Amniotic stem cell (primary cell): ENCODE measurements around the gene GYPE.
"Not testable (repeated sequence)": the region's sequence is repeated elsewhere in the genome, so short reads cannot be mapped to it uniquely, and the experiment has no call there.

Experiments
- DNase-seq: peaks from one replicate; lab custom pipeline; 2025; lab: John Stamatoyannopoulos, UW

The GYPE gene

DNA sequence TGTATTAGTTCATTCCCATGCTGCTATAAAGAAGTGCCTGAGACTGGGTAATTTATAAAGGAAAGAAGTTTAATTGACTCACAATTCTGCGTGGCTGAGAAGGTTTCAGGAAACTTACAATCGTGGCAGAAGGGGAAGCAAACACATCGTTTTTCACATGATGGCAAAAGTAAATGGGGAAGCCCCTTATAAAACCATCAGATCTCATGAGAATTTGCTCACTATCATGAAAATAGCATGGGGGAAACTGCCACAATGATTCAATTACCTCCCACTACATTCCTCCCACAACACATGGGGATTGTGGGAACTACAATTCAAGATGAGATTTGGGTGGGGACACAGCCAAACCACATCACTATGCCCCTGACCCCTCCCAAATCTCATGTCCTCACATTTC is 35.4 kb downstream of the GYPE start:
- not testable (repeated sequence) for DNase-seq

DNA sequence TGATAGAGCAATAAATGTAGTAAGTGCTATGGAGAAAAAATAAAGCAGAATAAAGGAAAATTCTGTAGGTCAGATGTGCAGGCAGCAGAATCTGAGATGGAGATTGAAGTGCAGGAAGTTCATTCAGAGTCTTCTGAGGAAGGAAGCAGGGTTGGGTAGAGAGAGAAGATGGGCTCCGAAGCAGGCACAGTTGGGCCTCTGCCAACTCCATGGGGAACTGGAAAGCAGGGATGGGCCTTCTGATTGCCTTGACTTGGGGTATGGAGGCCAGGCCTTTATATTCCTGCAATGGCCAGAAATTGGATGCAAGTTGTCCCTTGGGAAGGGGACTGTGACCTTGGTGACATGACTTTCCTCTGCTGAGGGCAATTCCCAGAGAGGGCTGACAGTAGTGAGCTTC is 42.6 kb downstream of the GYPE start:
- DNase-seq, result not testable (repeated sequence)

DNA sequence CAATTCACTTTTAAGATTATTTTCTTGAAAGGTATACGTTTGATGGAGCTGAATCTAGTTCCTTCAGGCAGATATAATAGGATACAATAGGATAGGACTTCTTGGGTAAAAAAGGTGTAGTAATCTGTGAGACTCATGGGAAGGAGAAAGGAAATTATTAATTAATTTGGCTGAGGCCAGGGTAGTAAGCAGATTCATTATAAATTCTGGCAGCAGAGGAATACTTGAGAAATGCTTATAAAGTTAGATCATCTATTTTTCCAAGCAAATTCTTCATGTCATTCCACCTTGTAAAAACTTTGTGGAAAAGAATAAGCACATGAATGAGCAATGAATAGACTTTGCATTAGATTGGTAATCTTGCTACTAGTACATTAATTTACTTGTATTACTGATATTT is 46.9 kb downstream of the GYPE start:
- DNase-seq, result no peak

DNA sequence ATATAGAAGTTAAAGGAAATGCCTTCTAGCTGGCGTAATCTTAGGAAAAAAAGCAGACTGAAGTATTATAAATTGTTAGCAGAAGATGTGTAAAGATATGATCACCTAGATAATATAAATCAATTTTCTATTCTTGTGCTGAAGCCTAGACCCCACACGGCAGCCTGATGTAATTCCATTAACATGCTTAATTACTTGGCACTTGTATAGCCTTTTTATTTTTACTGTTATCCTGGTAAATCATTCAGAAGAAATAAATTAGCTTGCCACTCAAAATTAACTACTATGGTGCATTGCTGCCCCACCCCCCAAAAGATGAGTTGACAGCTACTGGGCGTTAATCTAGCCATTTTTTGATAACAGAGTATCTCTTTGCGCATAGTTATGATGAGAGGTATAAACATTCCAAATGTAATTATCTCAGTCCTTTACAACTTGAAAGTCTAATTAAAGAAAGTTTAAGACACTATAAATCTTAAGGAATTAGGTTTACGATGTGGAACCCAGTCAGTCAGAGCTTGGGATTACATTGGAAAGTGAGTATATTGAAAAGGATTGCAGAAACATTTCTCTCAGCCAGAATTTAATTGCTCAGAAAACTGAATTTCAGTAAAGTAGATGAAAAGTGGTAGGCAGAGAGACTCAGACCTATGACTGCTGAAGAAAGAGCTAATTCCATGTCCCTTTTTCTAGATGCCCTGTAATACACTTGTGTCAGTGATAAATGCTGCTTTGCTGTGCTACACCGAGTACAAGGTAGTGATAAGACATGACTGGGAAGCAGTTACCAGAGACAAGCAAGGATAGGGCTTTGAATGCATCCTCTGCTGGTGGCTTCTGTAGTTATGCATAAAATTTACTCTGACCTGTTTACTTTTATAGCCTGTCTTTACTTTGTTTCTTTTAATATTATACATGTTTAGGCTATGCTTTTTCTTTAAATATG is 47.7 kb downstream of the GYPE start:
- not testable (repeated sequence) for DNase-seq

DNA sequence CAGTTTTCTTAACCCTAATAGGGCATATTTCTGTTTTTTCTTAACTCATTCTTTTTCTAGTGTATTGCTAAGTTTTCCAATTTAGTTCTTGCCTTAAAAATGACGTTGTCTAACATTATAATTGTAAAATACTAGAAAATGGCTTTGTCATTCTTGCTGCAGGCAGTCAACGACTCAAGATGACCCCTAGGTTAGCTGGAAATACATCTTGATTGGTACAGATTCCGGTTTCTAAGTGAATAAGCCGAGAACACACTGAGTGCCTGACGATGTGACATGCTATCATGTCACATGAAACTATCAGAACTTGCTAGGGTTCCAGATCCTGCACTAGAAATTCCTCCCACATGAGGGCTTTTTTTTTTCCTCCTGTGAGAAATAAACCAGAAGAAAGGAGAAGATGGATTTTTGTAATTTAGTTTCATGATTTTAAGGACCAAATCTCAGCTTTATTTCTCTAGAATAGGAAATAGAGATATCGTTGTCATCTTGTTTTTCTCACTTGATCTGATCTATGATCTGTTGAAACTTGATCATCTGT is 49.3 kb downstream of the GYPE start:
- DNase-seq, result not testable (repeated sequence)

DNA sequence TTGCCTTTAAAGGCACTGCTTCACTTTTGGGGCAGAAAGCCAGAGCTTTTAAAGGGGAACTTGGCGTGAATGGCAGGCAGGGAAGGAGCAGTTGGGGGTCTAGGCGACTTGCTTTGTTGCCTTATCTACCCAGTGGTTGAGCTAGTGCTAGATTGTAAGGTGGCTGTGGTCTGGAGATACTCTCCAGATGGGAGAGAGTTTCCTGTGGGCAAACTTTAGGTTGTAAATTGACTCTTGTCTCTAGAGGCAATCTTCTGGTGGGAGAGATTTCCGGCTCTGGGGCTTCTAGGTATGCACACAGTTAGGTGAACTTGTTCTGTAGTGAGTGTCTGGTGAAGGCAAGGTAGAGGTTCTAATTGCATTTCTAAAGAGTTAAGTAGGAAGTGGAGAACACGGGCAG is 50.7 kb downstream of the GYPE start:
- DNase-seq, result not testable (repeated sequence)

DNA sequence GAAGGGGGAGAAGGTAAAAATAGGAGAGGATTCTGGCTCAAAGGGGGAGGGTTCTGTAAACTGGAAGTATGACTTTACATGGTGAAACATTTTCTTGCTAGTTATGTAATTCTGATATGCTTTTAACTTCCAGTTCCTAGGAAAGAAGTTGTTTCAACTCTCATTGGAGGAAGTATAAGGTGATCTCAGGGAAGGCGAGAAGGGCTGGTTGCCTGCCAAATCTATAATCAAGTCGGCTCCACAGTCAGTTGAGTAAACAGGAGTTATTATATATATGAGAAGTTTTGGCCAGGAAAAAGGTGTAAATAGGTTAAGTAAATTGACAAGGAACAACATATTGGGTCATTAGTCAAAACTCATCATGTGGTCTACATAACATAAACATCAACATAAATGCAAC is 56.1 kb downstream of the GYPE start:
- DNase-seq, result not testable (repeated sequence)

DNA sequence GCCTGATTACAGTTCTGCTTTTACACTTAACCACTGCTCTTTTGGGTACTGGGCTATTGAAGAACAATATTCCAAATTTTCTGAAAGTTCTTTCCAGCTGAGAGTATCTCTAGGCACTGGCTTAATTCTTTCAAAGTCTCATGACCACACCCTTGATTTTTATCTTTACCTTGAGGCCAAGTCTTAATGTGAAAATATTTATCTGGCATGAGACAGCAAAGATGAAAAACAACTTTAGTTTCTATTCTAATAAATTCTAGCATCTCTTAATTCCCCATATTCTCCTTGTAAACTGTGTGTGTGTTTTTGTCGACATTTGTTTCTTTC is 61.9 kb downstream of the GYPE start:
- not testable (repeated sequence) for DNase-seq

DNA sequence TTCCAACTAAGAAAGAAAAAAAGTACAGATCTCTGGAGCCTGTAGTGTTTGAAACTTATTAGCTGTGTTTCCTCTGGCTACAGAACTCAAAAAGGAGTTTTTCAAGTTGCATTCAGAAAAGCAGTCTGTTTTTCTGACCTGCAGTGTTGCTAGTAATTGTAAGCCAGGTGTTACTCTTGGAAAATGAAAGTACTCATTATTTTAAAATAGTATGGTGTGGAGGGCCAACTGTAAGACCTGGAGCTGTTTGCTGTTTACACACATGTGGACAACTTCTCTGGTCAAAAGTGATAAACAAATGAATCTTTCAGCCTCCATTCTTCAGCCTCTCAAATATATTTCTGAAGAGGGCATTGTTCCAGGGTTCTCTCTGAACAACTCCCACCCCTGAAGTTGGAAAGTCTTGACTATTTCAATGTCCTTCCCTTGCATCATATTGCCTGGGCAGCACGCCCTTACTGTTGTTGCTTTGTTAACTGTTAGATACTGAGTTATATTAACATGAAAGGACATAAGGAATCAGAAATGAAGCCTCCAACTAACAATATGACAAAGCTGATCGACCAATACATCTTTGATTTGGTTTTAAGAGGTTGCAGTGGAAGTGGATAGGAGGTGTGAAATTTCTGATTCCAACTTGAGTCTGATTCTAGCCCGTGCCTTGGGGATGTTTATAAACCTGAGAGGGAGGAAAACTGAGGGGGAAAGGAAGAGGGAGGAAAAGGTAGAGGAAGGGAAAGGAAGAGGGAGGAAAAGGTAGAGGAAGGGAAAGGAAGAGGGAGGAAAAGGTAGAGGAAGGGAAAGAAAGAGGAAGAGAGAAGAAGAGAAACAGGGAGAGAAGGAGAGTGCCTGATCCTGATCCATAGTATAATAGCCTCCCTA is 62.5 kb downstream of the GYPE start:
- DNase-seq, result not testable (repeated sequence)

DNA sequence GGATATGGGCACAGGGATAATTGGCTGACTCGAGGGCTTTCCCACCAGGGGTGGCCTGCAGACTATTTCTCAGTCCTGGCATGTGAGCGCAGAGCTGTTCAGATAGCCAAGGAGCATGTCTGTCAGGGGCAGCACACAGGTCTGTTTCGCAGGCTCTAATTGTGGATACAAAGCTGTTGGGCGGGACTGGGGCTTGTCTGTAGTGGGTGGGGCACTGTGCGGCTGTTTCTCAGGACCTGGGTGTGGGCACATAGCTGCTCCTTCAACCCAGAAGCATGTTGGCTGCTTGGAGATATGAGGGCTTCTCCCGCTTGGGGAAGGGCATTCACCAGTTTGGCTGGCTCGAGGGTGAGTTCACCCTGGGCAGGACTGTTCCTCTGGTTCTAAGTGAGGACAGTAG is 65.9 kb downstream of the GYPE start:
- not testable (repeated sequence) for DNase-seq

DNA sequence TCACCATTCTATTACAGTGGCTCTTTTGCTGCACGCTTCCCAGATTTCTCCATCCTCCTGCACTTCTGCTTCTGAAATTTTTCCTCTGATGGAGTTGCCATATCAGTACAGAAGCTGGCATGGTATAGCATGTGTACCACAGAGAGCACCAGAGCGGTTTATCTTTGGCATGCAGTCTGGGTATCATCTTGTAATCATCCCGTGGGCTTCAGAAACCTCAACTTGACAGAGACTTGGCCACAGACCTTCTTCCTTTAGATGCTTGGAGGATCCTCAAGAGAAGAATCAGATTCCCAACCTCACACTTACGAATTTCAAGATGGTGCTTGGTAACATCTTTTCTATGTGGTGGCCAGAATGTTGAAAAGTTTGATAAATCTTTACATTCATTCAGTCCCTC is 71.2 kb downstream of the GYPE start:
- DNase-seq, result not testable (repeated sequence)

DNA sequence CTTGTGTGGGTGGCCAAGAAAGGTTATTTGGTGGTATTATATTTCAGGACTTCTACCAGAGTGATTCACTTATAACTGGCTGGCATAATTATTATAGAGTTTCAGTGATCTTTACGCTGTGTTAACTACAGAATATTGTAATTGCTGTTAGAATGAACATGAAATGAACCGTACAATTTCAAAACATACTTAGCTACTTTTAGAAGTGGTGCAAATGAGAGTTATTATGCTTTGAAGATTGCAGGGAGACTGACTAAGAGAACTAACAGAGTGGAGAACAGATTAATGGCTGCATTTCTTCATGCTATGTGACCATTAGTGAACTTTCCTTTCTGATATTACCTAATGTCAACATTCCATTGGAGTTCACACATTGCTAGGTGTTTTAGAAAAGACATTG is 71.7 kb downstream of the GYPE start:
- not testable (repeated sequence) for DNase-seq

DNA sequence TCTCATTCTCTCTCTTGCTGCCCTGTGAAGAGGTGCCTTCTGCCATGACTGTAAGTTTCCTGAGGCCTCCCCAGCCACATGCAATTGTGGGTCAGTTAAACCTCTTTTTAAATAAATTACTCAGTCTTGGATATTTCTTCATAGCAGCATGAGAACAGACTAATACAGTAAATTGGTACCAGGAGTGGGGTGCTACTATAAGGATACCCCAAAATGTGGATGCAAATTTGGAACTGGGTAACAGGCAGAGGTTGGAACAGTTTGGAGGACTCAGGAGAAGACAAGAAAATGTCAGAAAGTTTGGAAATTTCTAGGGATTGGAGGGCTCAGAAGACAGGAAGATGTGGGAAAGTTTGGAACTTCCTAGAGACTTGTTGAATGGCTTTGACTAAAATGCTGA is 74.8 kb downstream of the GYPE start:
- not testable (repeated sequence) for DNase-seq

DNA sequence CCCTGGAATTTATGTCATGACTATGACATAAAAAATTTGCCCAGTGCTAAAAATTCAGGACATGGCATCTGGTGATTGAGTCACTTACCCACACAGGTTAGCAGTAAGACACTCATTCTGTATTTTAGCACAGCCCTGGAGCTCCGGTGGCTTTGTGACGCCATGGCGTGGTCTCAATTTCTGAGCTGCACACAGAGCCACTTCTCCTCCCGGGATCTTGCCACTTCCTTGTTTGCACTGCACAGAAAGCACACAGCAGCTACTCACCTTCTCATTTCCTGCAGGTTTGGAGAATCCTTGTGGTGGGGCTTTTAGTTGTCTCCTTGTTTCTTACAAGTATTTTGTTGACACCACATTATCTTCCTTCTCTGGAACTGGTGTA is 76.1 kb downstream of the GYPE start:
- DNase-seq, result not testable (repeated sequence)
